Heart left ventricle (tissue), 16 donors: ENCODE measurements around the gene CLDN11. TPM values are rescaled to one million over a fixed set of nuclear protein-coding genes. Genes with fewer than 3 reads are reported as not detected.

Source experiments
- ATAC-seq, 4 donors: fragments of 200-7000 bp; cut with Tn5 transposase; one replicate each; pipeline ENCODE4 v1.9.1; 2020 to 2022; ENCODE audit warnings: moderate library complexity in 4 of 4, mild to moderate bottlenecking in 3 of 4, moderate number of reproducible peaks in 1 of 4
- DNase-seq, 5 donors: peaks; one replicate each; pipeline ENCODE4 v3.0.0-alpha.2; 2020
- H3K27ac ChIP-seq, 12 donors: fragments of 200-600 bp; sonication (generic) in 4 of 12; one replicate each; pipeline versions ENCODE4 v1.5.0 to v1.8.0; 2016 to 2022; ENCODE audit warnings: mild to moderate bottlenecking in 2 of 12
- H3K27me3 ChIP-seq, 9 donors: fragments of 200-600 bp; sonication (generic) in 2 of 9; one replicate each; pipeline versions ENCODE4 v1.5.1 to v1.8.0; 2016 to 2022; ENCODE audit warnings: mild to moderate bottlenecking in 3 of 9
- H3K36me3 ChIP-seq, 9 donors: fragments of 200-600 bp; sonication (generic) in 2 of 9; one replicate each; pipeline versions ENCODE4 v1.5.0 to v1.8.0; 2018 to 2022; ENCODE audit warnings: mild to moderate bottlenecking in 2 of 9
- H3K4me1 ChIP-seq, 12 donors: fragments of 200-600 bp; sonication (generic) in 4 of 12; one replicate each; pipeline versions ENCODE4 v1.5.0 to v1.8.0; 2016 to 2022; ENCODE audit warnings: mild to moderate bottlenecking in 3 of 12
- H3K4me3 ChIP-seq, 12 donors: fragments of 200-600 bp; sonication (generic) in 4 of 12; one replicate each; pipeline versions ENCODE4 v1.5.0 to v1.8.0; 2017 to 2022; ENCODE audit warnings: mild to moderate bottlenecking in 9 of 12, moderate library complexity in 4 of 12
- H3K9me3 ChIP-seq, 12 donors: fragments of 200-600 bp; sonication (generic) in 4 of 12; one replicate each; pipeline versions ENCODE4 v1.5.0 to v1.8.0; 2016 to 2022; ENCODE audit warnings: mild to moderate bottlenecking in 1 of 12
- POLR2A ChIP-seq, 2 donors: fragments of 450-650 bp; IDR thresholded peaks; one replicate each; pipeline ENCODE4 v1.6.1; 2017; ENCODE audit warnings: antibody characterized with exemption in 2 of 2, mild to moderate bottlenecking in 2 of 2, moderate library complexity in 2 of 2
- WGBS, 4 donors: extraction: QIAGEN DNeasy Blood & Tissue Kit in 2 of 4; methylation state at CpG; one replicate each; pipeline versions ENCODE4 v1.1.5 to v1.1.7; 2013 to 2018; 5-methylcytosine and 5-hydroxymethylcytosine counted together
- intact Hi-C, 10 donors: fragments of 100-400 bp; cut with DNase I; formaldehyde crosslinking; loops; one replicate each; pipeline versions ENCODE4 v1.11.1 to v1.14.2; 2022
- polyA plus RNA-seq, 2 donors: library from polyadenylated mRNA; stranded (reverse); fragments of 200-250 nt; gene quantifications; one replicate each; pipeline ENCODE4 v1.2.3, GENCODE V29; 2013
- total RNA-seq, 9 donors: library from RNA; depleted of rRNA in 2 of 9; stranded (reverse); fragments of >200 nt in 2 of 9; fragmentation: NEBNext Ultra II Directional in 3 of 9; extraction: Animal tissue kit (Norgen Biotek cat#: 25700) in 3 of 9; gene quantifications; one replicate each; pipeline versions ENCODE4 v1.1.0 to v1.2.4, GENCODE V29; 2016 to 2023
- TF ChIP-seq, protein P1 (sequence below), 12 donors: fragments of 200-600 bp; sonication (generic) in 4 of 12; IDR thresholded peaks; one replicate each; pipeline versions ENCODE4 v1.5.0 to v1.8.0; 2018 to 2022; ENCODE audit warnings: antibody characterized with exemption in 12 of 12, mild to moderate bottlenecking in 5 of 12
- donor health status: ischemic (EF 13 %, LVEDD 7.1; RV severe dilation, severe dysfunction).
- donor health status: healthy with polysubstance abuse.
- donor health status: DM: no; HTN: yes; CAD: no.
- donor health status: DM: no; HTN: no; CAD: no.
- donor health status: ischemic (EF 25% LVEDD 6.9; RV normal size, moderate dysfunction).
- donor health status: ischemic (EF 25% LVEDD 5.7; RV mildly dilated, moderate dysfunction).
- donor health status: healthy.
- donor health status: DM: yes; HTN: yes; CAD: no.
- donor health status: ischemic (EF 35%, LVEDD 5.7; RV mildly dilated, moderate dysfunction).
- donor health status: nonischemic (EF 11% LVEDD 7.7; RV severe dilation, severe dysfunction).
- donor health status: DM: yes; HTN: yes; CAD: no.
- donor health status: PGD.
- donor health status: ischemic (EF 29% LVEDD 5.4; RV normal size, mild dysfunction).
- donor health status: nonischemic (EF 23%, LVEDD 6.1; RV moderate dilation, normal function).

CLDN11 gene
- total and polyA plus RNA-seq, 11 donors = 1.5 to 12.5 (median 3.0) TPM

- TF ChIP-seq POLR2A (IDR thresholded peaks at IDR 0.05) = no peak
- TF ChIP-seq, protein P1, sequence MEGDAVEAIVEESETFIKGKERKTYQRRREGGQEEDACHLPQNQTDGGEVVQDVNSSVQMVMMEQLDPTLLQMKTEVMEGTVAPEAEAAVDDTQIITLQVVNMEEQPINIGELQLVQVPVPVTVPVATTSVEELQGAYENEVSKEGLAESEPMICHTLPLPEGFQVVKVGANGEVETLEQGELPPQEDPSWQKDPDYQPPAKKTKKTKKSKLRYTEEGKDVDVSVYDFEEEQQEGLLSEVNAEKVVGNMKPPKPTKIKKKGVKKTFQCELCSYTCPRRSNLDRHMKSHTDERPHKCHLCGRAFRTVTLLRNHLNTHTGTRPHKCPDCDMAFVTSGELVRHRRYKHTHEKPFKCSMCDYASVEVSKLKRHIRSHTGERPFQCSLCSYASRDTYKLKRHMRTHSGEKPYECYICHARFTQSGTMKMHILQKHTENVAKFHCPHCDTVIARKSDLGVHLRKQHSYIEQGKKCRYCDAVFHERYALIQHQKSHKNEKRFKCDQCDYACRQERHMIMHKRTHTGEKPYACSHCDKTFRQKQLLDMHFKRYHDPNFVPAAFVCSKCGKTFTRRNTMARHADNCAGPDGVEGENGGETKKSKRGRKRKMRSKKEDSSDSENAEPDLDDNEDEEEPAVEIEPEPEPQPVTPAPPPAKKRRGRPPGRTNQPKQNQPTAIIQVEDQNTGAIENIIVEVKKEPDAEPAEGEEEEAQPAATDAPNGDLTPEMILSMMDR (IDR thresholded peaks at IDR 0.05) = peak; percentile 80 to 97 (median 94)
- whole genome bisulfite sequencing, 4 donors = 34 to 39% (median 37%) methylated on average over 5 of the region's 5 CpGs
- peak in 2 of 5 donors; percentile 30 to 32 for DNase-seq
- Histone ChIP-seq H3K36me3 (no peaks in the 10 kb centered on the region), H3K27me3 (peaks cover 0 to 21% (median 17%) of the 10 kb centered on the region in 9 donors), H3K4me3 (no peak overlapping the region), H3K27ac (no peak overlapping the region), H3K9me3 (no peaks in the 10 kb centered on the region), H3K4me1 (peaks cover 0 to 13% (median 8%) of the 10 kb centered on the region in 12 donors)
- peak; percentile 50 to 53 (median 52) for ATAC-seq
- intact Hi-C loops = loop anchor here (1.0 to 10.0 kb wide), 14 partner anchors 57 to 552 kb away; partner anchors contain the start of gene SKIL (in 1 of the 10)
These were observed 4.4 kb upstream of the CLDN11 start for GRCh38 chr3:170414202-170414663.

DNA sequence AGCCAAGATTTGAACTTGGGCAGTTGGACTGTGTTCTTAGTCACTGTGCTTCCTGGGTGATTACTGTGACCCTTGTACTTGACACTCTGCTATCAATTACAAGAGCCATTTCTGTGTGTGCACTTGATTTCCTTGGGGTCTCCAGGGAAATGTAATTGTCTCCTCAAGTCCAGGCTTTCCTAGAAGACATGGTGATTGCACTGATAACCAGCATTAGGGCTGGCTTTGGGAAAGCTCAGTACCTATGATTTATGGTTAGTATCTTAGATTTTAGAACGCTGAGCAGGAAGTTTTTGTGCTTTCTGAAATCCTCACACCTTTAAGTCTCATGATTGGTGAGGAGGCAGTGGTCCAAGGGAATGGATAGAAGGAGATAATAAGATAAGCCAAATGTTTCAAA, 1.6 kb upstream of the CLDN11 start:
- Histone ChIP-seq H3K4me3 (no peak overlapping the region), H3K27ac (no peak overlapping the region), H3K36me3 (no peaks in the 10 kb centered on the region), H3K9me3 (no peaks in the 10 kb centered on the region), H3K4me1 (peaks cover 0 to 34% (median 22%) of the 10 kb centered on the region in 12 donors), H3K27me3 (peaks cover 0 to 37% (median 23%) of the 10 kb centered on the region in 9 donors)
- DNase-seq = no peak
- intact Hi-C loops = loop anchor here in 3 of 10 donors (2.0 to 10.0 kb wide), 3 partner anchors 275 to 428 kb away; no protein-coding TSS in a partner anchor
- no peak for ATAC-seq
- WGBS, 4 donors = 84 to 100% (median 88%) methylated on average over 1 of the region's 1 CpG
- TF ChIP-seq, protein P1 (IDR thresholded peaks at IDR 0.05) = no peak
- TF ChIP-seq POLR2A (IDR thresholded peaks at IDR 0.05) = no peak

DNA sequence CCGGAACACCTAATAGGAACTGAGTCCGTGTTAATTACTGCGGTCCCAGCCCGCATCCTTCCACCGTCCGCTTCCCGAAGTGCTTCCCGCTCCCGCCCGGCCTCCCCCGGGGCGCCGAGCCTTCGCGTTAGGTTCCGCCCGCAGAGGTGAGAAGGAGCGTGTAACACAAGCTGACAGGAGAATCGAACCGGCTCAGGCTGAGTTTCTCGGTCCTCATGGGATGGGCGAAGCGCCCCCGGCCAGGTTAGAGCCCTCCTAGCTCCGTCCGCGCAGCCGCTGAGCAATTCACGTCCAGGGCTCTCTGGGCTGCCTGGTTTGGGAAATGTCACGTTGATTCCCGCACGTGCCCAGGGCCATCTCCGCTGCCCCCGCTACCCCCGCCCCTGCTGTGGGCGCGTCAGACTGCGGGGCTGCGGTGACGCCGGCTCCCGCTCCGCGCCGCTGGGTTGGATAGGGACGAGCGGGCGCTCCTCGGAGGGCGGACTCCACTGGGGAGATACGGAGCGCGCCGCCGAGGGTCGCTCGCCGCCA, 954 bp downstream of the CLDN11 start:
- intact Hi-C loops = loop anchor here in 2 of 10 donors (5.0 to 10.0 kb wide), 2 partner anchors 273 to 425 kb away; no protein-coding TSS in a partner anchor
- Histone ChIP-seq H3K4me1 (peaks cover 0 to 34% (median 22%) of the 10 kb centered on the region in 12 donors), H3K36me3 (no peaks in the 10 kb centered on the region), H3K27me3 (peaks cover 0 to 37% (median 23%) of the 10 kb centered on the region in 9 donors), H3K9me3 (no peaks in the 10 kb centered on the region), H3K4me3 (peak overlapping the region; percentile 19 to 61 (median 50)), H3K27ac (peak overlapping the region in 11 of 12 donors; percentile 9 to 70 (median 53))
- ATAC-seq (peak in 3 of 4 donors; percentile 41 to 64 (median 60)), DNase-seq (peak in 2 of 5 donors; percentile 22 to 34)
- WGBS, 4 donors = 4 to 6% (median 5%) methylated on average over 22 to 58 of the region's 58 CpGs
- TF ChIP-seq, protein P1 (IDR thresholded peaks at IDR 0.05) = no peak
- TF ChIP-seq POLR2A (IDR thresholded peaks at IDR 0.05) = no peak

GRCh38 chr3:170420307-170420821, 1.7 kb downstream of the CLDN11 start:
- TF ChIP-seq, protein P1 (IDR thresholded peaks at IDR 0.05) = no peak
- no peak for TF ChIP-seq POLR2A (IDR thresholded peaks at IDR 0.05)
- Histone ChIP-seq H3K4me1 (peaks cover 0 to 34% (median 22%) of the 10 kb centered on the region in 12 donors), H3K27ac (peak overlapping the region; percentile 16 to 70 (median 50)), H3K27me3 (peaks cover 0 to 37% (median 23%) of the 10 kb centered on the region in 9 donors), H3K9me3 (no peaks in the 10 kb centered on the region), H3K36me3 (no peaks in the 10 kb centered on the region), H3K4me3 (peak overlapping the region in 11 of 12 donors; percentile 19 to 61 (median 50))
- WGBS, 4 donors = 45 to 49% (median 47%) methylated on average over 17 of the region's 17 CpGs
- intact Hi-C loops = no loop called here
- ATAC-seq = peak in 3 of 4 donors; percentile 35 to 47 (median 43)
- peak in 1 of 5 donors; percentile 15 for DNase-seq
